HG03565 (cell line): ENCODE data around the gene DTNA.
"Not testable (repeated sequence)": the region's sequence is repeated elsewhere in the genome, so short reads cannot be mapped to it uniquely, and the experiment has no call there.

ENCODE experiments used
- ATAC-seq: cut with Tn5 transposase; IDR thresholded peaks from one replicate; pipeline ENCODE4 v1.9.1; 2021; ENCODE audit warnings: mild to moderate bottlenecking, moderate library complexity; ENCODE audit not compliant: unreplicated experiment

Gene DTNA

GRCh38 chr18:34887881-34888580 lies 177.9 kb downstream of the DTNA start:
- ATAC-seq, result no peak

GRCh38 chr18:34890486-34891085 lies 180.5 kb downstream of the DTNA start:
- no peak for ATAC-seq

- ATAC-seq, result no peak
Observed at GRCh38 chr18:34892379-34892778, 182.3 kb downstream of the DTNA start.

DNA sequence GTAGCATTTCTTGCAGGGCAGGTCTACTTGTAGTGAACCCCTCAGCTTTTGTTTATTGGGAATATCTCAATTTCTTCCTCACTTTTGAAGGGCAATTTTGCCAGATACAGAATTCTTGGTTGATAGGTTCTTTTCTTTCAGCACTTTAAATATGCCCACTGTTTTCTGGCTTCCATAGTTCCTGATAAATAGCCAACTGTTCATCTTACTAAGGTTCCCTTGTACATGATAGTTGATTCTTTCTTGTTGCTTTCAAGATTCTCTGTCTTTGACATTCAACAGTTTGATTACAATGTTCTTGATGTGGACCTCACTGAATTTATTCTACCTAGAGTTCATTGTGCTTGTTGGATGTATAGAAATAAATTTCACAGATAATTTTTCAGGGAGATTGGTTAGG lies 183.1 kb downstream of the DTNA start:
- no peak for ATAC-seq

GRCh38 chr18:34901299-34901698 lies 191.2 kb downstream of the DTNA start:
- no peak for ATAC-seq

GRCh38 chr18:34904994-34905393 lies 194.9 kb downstream of the DTNA start:
- no peak for ATAC-seq

GRCh38 chr18:34906985-34907384 lies 196.9 kb downstream of the DTNA start:
- not testable (repeated sequence) for ATAC-seq

- ATAC-seq, result no peak
Observed at GRCh38 chr18:34909637-34910364, 199.7 kb downstream of the DTNA start.

DNA sequence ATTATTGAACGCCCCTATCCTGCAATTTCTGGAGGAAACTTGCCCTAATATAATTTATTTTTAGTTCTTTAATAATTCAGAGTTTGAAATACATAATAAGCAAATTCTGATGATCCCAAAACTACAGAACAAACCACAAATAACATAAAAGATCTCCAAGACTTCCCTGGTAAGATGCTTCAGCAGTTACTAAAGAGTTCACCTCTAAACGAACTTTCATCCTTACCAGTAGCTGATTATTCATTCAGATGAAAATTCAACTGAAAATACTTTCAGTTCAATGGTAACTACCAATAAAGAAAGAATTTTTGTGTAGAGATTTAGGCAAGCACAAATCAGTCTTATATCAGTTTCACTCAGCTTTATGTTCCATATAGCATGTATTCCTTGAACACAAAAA lies 201.0 kb downstream of the DTNA start:
- no peak for ATAC-seq

DNA sequence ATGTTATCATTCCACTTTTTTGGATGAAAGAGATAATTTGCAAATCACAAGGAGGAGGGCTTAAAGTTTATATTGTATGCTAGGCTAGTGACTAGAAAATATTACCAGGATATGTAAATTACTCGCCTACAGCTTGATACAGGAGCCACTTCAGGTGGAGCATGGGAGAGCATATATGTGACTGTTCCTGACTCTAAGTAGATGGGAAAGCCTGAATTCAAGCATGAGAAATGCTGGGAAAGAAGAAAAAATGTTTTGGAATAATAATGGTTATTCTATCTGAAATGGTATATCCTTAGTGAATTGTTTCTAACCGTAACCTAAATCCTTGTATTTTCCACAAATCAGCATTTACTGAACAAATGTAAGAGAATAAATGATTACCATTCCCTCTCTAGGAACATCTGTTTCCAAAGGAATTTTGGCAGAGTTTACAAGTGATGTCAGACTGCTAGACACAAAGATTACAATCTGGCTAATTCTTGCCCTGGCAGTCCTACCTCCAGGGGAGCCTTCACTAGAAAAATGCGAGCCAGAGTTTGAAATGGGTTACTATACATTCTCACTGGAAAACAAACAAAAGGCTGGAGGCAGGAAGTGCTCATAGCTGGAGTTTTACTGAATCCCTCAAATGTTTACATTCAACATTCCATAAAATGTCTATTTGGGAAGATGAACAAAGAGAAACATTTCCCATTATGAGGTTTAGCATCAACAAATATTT lies 201.7 kb downstream of the DTNA start:
- no peak for ATAC-seq

DNA sequence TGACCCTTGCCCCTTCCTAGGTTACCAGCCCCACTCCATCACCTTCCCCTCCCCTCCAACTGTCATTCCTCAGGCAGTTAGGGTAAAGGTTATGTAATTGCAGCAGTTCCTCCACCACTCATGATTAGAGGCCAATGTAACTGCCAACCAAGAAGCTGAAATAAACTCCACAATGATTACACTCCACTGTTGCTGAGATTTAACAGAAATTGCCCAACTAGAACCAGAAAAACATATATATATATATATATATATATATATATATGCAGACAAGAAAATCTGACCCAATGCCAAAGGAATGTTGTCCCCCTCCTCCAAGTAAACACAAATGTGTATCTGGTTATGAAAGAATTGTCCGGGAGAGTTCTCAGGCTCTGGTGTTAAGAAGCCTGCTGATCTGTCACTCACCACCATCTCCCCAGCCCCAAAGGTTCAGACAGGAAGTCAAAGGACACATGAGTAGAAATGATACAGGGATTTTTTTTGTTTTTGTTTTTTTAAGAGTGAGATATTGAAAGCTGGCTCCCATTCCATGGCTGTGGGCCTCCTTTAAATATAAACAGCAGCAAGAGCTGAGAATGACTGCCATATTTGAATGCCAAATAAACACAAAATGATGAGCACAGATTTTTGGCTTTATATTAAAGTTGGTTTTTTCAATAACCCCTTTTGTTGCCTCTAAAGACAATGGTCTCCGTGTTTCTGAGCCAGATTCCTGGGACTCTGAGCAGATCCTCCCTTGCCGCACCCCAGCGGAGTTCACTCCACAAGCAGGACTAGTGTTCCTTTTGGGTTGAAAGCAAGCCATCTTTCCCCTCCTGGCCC lies 204.0 kb downstream of the DTNA start:
- ATAC-seq, result no peak

DNA sequence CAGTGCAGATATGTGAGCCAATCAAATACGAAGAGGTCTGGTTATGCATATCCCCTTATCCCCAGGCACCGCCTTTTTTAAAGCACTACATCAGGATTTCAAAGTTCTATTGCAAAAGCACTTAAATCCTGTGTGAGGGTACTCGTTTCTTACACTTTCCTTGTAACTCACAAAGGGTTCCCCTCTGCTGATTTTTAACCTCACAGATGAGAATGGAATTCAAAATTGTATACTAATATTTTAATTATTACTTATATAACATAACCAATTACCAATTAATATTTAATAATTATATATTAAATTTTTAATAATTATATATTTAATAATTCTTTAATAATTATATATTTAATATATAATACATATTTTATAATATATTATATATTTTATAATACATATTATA lies 204.9 kb downstream of the DTNA start:
- ATAC-seq, result no peak

GRCh38 chr18:34916539-34916938 lies 206.4 kb downstream of the DTNA start:
- not testable (repeated sequence) for ATAC-seq

DNA sequence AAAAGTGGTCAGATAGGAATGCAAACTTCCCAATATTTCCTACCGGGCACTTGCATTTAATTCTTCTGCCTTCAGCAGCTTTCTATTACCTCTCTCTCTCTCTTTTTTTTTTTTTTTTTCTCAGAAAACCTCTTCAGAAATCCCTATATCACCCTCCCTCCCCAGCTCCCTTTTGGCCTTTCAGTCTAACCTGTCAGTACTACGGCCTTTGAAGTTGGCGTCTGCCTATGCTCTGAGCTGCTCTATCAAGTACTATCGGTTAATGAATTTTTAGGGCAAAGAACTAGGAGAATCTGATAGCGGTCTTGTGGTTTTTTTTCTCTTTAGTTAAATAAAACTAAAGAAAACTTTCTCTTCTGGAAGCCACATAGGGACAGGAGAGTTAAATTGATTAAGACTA lies 208.8 kb downstream of the DTNA start:
- no peak for ATAC-seq

DNA sequence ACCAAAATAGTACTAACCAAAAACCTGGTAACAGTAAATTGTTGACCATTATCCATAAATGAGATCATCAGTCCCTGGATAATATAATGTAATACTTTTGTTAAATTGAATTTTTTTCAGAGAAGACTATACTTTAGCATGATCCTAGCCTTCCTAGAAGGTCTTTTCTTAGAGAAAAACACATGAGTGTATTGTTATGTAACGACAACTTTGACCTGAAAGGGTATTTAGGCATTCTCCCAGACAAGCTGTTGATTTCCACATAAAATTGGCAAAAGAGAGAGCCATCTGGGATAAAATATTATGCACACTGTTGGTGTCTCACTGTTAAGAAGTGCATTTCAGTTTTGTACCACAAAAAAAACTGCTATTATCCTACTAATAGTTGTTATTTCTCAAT lies 211.1 kb downstream of the DTNA start:
- no peak for ATAC-seq

DNA sequence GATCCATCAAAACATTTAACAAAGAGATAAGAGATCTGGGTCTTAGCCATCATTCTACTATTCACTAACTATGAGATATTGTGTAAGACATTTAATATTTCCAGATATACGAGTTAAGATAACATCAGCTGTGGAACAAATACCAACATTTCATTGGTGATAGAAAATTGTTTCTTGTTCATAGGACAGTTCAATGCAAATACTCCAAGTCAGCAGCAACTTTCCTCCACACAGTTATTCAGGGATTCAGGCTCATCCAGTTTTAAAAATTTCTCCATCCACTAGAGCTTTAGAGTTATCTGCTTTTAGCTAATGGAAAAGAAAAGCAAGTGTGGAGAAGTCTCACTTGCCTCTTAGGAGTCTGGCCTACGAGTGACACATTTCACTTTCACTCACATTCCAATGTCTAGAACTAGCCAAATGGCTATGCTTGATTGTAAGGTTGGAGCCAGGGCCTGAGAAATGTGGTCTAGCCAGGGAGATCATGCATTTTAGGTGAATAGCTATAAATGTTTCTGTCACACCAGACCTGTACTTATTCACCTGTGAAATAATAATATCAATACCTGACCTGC lies 211.8 kb downstream of the DTNA start:
- no peak for ATAC-seq

GRCh38 chr18:34922594-34922993 lies 212.5 kb downstream of the DTNA start:
- not testable (repeated sequence) for ATAC-seq

- ATAC-seq, result no peak
Observed at GRCh38 chr18:34923911-34924310, 213.8 kb downstream of the DTNA start.

DNA sequence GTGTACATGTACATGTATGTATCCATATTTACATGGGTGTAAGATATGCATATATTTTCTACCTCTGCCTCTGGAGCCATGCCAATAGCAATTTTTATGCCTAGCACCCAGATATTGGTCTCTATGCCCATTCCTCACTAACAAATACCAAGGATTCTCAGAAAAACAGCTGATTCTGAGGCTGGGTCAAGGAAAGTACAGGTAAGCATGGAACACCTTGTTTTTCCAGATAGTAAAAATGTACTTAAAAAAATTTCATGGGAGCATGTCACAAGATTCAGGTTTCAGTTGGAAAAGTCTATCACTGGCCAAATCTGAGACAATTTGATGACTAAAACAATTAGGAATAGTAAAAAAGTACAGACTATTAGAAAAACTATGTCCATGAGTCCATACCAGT lies 216.6 kb downstream of the DTNA start:
- ATAC-seq, result no peak

- ATAC-seq, result no peak
Observed at GRCh38 chr18:34928088-34928753, 218.1 kb downstream of the DTNA start.
